Middle frontal gyrus (tissue), 1 donor: ENCODE data around the gene LYSET.
"Not testable (repeated sequence)": the region's sequence is repeated elsewhere in the genome, so short reads cannot be mapped to it uniquely, and the experiment has no call there.

Source experiments
- DNase-seq: peaks from one replicate; pipeline ENCODE4 v3.0.0-alpha.2; 2015; ENCODE audit warnings: low spot score; ENCODE audit errors: extremely low spot score

LYSET gene

DNA sequence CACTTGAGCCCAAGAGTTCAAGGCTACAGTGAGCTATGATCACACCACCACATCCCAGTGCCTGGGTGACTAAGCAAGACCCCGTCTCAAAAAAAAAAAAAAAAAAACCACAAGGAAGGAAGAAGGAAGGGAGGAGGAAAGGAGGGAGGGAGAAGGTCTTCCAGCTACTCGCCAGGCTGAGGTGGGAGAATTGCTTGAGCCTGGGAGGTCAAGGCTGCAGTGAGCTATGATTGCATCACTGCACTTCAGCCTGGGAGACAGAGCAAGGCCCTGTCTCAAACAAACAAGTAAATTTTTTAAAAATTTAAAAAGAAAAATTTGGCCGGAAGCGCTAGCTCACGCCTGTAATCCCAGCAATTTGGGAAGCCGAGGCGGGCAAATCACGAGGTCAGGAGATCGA, 16.5 kb upstream of the LYSET start:
- not testable (repeated sequence) for DNase-seq

DNA sequence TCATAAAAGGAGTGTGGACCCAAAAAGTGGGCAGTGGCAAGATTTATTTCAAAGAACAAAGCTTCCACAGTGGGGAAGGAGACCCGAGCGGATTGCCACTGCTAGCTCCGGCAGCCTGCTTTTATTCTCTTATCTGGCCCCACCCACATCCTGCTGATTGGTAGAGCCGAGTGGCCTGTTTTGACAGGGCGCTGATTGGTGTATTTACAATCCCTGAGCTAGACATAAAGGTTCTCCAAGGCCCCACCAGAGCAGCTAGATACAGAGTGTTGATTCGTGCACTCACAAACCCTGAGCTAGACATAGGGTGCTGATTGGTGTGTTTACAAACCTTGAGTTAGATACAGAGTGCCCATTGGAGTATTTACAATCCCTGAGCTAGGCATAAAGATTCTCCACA, 15.5 kb upstream of the LYSET start:
- not testable (repeated sequence) for DNase-seq

DNA sequence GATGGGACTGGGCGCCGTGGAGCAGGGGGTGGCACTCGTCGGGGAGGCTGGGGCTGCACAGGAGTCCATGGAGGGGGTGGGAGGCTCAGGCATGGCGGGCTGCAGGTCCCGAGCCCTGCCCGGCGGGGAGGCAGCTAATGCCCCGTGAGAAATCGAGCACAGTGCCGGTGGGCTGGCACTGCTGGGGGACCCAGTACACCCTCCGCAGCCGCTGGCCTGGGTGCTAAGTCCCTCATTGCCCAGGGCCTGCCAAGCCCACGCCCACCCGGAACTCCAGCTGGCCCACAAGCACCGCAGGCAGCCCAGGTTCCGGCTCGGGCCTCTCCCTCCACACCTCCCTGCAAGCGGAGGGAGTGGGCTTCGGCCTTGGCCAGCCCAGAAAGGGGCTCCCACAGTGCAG, 15.0 kb upstream of the LYSET start:
- not testable (repeated sequence) for DNase-seq

DNA sequence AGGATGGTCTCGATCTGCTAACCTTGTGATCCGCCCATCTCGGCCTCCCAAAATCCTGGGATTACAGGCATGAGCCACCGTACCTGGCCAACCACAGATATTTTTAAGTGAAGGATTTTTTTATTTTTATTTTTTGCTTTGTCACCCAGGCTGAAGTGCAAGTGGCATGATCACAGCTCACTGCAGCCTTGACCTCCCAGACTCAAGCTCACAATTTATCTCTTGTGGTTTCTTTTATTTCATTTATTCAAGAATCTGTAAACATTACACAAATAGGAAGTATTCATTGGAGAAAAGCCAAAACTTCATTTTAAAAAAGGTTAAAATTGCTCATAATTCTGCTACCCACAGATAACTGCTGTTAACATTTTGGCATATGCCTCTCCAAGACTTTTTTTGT, 13.7 kb upstream of the LYSET start:
- DNase-seq: no peak

DNA sequence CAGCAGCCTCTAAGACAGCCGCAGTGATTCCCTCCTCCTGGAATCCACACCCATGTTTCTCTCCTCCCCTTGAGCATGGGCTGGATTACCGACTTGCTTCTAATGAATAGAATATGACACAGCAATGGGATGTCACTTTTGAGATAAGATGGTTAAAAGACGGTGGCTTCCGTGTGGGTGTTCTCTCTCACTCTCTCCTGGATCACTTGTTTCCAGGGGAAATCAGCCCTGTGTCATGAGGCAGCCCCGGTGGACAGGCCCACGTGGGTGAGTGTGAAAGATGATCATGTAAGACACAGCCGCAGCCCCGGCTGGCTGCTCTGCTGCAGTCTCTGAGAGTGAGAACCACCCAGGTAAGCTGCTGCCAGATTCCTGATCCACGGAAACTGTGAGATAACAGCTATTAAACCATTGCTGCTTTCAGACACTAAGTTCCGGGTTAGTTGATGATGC, 11.1 kb upstream of the LYSET start:
- DNase-seq: no peak

DNA sequence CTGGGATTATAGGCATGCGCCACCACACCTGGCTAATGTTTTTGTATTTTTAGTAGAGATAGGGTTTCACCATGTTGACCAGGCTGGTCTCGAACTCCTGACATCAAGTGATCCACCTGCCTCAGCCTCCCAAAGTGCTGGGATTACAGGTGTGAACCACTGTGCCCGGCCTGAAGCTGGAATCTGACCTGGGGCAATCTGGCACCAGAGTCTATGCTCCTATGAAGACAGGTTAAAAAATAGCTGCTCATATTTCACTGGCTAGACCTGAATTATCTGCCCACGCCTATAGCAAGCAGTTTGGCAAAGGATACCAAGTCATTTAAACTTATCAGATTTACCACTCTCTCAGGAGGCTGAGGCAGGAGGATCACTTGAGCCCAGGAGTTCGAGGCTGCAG, 10.4 kb upstream of the LYSET start:
- not testable (repeated sequence) for DNase-seq

DNA sequence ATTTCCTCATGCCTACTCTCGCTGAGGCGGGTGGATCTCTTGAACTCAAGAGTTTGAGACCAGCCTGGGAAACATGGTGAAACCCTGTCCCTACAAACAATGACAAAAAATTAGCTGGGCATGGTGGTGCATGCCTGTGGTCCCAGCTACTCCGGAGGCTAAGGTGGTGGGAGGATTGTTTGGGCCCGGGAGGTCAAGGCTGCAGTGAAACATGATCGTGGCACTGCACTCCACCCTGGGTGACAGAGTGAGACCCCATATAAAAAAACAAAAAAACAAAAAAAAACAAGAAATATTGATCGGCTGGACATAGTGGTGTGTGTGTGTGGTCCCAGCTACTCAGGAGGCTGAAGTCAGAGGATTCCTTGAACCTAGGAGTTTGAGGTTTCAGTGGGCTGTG, 9.6 kb upstream of the LYSET start:
- no peak for DNase-seq

DNA sequence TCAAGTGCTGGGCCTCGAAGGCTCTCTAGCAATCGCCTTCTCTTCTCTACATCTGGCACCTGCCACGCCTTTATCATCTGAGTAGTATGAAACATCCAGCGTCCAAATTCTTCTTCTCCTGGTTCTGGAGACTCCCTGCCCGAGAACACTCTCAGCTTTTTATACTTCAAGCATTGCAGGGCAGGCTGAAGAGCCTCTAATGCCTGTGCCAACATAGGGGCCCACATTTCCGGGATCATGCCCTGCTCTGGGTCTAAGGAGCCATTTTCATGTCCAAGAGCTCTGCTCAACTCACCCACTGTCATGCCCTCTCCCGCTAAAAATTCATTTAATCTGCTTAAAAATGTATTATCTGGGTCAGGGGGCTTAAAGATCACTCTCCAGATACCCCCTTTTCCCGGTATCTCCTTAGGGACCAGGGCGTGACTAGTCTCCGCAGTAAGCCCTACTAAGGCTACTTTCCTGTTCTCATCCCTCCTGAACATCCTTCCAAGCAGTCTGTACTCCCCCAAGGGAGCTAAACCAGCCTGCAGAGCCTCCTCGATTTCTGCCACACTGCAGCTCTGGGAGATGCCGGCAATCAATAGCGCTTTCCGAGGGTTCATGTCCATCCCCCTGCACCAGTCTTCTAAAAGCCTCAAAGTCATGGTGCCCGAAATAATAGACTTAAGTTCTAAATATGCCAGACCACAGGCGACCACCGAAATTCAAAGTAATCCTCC, 1.4 kb upstream of the LYSET start:
- no peak for DNase-seq

DNA sequence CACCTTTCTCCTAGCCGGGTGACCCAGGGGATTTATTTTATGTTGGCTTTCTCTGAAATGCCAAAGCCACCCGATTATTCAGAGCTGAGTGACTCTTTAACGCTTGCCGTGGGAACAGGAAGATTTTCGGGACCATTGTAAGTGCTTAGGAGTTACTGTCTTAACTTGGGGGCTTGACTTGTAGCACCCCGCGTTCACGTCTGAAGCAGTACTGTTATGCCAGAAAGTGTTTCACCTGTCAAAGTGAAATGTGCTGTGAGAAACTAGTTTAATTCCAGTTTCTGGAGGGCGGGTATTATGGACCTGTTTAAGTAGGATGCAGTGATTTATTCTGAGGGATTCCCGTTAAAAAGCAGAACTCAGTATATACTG, 218 bp downstream of the LYSET start:
- DNase-seq: no peak

DNA sequence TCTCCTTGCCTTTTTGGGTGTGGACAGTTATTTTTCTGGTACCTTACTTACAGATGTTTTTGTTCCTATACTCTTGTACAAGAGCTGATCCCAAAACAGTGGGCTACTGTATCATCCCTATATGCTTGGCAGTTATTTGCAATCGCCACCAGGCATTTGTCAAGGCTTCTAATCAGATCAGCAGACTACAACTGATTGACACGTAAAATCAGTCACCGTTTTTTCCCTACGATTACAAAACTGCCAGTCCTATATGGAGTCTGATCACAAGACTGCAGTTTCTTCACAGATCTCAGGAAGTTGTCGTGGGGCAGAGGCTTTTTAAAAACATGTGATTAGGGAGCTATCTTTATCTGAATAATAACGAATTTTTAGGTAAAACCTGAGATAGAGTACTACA, 1.3 kb downstream of the LYSET start:
- DNase-seq: no peak

DNA sequence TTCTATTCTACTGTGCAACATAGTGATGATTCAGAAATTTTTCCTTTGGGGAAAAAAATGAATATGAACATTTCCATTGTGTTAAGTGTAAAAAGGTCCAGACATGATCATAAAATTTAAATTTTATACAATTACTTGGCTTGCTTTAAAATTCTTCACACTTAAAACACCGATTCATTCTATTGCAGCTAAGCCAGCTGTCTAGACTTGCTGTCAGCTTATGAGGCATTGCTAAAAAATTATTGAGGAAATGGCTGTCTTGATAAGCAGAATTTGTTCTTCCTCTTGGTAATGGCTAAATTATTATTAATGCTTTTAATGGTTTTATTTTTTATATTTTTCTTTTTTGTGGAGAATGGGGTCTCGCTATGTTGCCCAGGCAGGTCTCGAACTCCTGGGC, 1.8 kb downstream of the LYSET start:
- no peak for DNase-seq

DNA sequence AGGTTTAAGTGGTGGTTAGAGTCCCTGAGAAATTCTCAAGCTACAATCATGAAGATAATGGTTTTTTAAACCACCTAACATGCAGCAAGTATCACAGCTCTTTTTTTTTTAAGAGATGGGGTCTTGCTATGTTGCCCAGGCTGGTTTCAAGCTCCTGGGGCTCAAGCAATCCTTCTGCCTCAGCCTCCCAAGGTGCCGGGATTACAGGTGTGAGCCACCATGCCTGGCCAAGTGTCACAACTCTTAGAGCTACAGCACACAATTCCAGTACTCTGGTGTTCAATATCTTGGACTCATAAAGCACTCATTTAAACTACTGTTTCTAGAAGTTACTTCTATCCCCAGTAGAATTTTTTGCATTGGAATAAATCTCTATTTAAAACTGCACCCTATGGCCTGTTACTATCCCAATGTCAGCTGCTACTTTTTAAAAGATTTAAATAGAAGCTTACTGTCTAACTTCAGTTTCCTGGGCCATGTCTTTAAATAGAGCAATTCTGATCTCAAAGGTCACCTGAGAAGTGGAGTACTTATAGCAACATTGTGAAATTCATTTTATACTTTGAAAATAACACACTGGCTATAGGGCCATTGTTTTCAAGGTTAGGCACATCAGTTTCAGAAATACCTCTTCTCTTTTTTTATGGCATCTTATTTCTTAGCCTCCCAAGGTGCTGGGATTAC, 10.3 kb downstream of the LYSET start:
- DNase-seq: no peak

DNA sequence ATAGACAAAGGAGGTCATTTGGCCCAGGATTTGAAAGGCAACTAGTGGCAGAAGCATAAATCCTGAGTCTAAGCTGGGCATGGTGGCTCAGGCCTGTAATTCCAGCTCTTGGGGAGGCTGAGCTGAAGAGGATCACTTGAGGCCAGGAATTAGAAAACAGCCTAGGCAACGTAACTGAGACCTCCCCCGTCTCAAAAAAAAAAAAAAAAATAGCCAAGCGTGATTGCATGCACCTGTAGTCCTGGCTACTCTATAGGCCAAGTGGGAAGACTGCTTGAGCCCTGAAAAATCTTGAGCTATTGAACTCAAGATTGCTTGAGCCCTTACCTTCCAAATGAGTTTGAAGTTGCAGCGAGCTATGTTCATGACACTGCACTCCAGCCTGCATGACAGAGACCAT, 13.9 kb downstream of the LYSET start:
- DNase-seq: no peak

DNA sequence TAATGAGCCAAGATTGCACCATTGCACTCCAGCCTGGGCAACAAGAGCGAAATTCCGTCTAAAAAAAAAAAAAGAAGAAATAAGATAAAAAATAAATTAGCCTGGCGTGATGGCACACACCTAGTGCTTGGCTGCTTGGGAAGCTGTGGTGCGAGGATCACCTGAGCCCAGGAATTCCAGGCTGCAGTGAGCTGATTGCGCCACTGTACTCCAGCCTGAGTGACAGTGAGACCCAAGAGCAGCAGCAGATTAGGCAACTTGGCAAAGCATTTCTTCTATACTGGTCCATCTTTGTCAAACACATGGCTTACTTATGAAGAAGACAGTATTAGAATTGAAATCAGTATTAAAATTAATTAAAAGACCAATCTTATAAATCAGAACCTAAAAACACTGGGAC, 15.4 kb downstream of the LYSET start:
- DNase-seq: no peak

DNA sequence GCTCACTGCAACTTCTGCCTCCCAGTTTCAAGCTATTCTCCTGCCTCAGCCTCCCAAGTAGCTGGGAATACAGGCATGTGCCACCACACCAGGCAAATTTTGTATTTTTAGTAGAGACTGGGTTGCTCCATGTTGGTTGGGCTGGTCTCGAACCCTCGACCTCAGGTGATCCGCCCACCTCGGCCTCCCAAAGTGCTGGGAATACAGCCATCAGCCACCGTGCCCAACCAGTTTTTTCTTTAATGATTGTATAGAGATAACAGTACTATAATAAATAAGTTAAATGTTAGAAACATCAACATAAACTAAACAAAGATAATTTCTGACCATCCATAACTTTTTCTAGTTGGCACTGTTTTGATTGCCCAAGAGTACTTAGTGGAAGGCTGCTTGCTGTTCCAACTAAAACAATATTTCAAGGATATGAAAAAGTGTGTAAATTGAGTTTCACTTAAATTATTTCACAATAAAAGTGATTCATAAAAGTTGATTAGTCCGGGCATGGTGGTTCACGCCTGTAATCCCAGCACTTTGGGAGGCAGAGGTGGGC, 16.1 kb downstream of the LYSET start:
- DNase-seq: no peak

DNA sequence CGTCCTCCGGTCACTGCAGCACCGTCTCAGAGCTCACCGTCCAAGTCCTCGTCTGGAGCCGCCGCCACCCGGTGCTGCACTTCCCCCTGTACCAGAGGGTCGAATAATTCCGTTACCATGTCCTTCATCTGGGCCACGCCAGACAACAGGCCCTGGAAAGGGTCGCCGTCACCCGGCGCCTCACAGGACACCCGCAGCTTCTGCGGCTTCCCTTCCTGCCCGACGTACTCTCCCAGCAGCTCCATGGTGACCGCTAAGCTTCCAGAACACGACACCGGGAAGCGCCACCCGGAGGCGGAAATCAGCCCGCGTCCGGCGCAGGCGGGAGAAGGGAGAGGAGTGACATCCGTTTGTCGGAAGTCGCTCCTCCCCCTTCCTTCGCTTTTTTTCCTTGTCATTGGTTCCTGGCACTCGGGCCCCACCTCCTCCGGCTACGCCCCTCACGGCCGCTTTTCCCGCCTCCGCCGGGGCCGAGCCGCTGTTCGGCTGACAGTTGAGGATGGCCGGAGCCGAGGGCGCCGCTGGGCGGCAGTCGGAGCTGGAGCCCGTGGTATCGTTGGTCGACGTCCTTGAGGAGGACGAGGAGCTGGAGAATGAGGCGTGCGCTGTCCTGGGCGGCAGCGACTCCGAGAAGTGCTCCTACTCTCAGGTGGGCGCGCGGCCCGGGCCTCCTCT, 21.8 kb downstream of the LYSET start, which contains the start of the genes GON7 and UBR7:
GON7 (minus strand) TSS at position 273 of the 675 bp plus-strand sequence; CDS start at position 245, 28 bp downstream.
UBR7 (plus strand) TSS at position 464 of the 675 bp plus-strand sequence; CDS start at position 500, 36 bp downstream.
- DNase-seq: peak; percentile 95

DNA sequence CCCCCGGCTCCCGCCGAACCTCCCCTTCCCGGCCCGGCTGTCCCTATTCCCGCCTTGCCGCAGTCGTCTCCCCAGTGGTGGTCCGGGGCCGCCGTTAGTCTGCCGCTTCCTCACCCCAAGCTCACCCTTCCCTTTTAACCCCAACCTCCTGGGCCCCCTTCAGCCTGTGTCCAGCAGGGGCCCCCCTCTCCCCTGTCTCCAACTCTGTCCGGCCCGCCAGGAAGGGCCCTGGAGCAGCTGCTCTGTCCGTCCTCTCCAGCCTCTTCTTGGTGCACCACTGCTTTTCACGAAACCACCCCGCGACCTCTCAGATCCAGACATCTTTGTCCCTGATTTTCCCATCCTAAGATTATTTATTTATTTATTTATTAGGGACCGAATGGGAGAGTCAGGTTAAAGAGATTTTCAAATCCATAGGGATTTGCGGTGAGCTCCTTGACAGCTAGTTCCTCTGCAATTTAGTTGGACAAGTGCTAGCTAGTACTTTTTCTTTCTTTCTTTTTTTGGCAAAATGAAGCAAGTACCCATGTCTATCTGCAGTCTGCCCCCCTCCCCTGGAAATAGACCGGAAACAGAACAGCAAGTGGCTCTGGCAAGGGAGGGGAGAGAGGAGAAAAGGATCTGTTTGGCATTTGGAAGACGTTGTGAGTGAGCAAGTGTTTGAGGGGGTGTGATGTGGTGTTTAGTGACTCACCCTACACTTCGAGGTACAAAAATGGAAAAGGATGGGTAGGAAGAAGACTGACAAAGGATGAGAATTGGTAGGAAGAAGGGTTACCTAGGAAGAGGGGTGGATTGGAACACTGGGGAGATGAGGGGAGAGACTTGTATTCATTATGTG, 22.6 kb downstream of the LYSET start:
- DNase-seq: no peak

DNA sequence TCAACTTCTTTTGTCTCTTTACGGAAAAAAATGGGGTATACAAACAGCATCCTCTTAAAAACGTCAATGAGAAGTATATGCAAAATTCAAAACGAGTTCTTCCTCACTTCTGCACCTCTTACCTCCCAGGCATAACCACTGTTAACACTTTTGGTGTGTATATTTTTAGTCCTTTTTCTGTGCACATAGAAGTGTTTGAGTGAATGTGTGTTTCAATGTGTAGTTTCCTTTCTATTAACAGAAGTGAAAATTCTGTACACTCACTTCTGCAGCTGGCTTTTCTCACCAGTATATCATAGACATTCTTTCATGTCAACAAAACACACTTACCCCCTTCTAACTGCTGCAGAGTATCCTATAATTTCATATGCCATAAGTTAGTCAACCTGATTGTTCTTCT, 27.3 kb downstream of the LYSET start:
- no peak for DNase-seq

DNA sequence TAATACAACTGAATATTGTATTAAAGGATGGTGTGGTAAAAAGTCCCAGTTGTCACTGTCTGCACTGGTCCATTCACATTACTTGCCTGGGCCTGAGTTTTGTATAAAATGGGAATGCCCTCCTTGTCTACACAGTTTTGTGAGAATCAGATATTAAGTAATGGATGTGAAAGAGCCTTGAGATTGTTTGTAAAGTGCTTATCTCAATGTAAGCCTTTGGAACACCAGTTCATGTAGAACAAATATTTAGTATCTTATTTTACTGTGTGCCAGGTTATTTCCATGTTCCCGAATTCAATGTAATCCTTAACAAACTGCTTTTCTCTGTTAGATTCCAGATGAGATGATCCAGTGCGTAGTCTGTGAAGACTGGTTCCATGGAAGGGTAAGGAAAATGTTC, 29.5 kb downstream of the LYSET start:
- no peak for DNase-seq

DNA sequence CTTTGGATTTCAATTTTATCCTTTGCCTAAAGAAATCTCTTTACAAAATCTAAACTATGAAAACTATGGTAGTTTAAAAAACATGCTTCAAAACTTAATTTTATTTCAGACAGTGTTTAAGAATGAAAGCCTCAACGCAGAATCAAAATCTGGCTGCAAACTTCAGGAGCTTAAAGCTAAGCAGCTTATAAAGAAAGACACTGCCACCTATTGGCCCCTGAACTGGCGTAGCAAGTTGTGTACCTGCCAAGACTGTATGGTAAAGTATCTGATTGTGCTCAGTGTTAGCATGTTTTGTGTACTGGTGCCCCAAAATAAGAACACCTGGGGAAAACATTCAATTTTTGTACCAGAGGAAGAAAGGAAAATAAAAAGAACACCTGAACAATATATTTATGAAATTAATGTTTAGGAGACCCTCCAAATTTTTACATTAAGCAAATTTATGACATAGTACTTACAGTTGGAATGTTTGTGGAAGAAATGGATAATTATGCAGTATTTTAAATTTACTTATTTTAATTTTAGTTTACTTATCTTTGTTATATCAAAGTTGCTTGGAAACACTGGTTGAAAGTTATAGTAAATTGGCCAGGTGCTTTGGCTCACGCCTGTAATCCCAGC, 34.1 kb downstream of the LYSET start:
- DNase-seq: no peak

DNA sequence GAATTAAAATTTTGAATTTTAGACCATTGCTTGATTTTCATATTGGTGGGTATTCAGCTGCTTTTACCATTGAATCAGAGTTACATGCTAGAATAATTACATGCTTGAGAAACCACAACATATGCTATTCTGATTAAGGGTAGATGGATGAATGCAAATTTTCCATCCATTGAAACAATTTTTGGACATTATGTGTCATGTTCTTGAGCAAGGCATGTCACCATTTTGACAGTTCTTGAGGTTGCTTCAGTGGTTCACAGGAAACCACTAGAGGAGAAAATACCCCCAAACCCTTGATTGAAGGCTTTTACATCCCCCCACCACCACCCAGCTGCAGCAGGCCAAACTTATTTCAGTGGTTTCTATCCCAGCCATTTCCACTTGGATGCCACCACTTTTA, 35.4 kb downstream of the LYSET start:
- DNase-seq: no peak
